Muscle layer of duodenum (tissue), 2 donors: Measurements from ENCODE around the gene DDHD1.
"Not testable (repeated sequence)": the region's sequence is repeated elsewhere in the genome, so short reads cannot be mapped to it uniquely, and the experiment has no call there.

Experiments
- H3K27ac ChIP-seq: one replicate; pipeline ENCODE4 v1.7.0; 2013; ENCODE audit warnings: mild to moderate bottlenecking, low read length
- H3K27me3 ChIP-seq: one replicate; pipeline ENCODE4 v1.7.0; 2013; ENCODE audit warnings: low read depth, mild to moderate bottlenecking, control low read depth, low read length
- H3K36me3 ChIP-seq, 2 donors: one replicate each; pipeline ENCODE4 v1.7.0; 2013; ENCODE audit warnings: low read length in 2 of 2, control low read depth in 1 of 2, mild to moderate bottlenecking in 1 of 2; ENCODE audit not compliant: insufficient read depth in 2 of 2, control insufficient read depth in 1 of 2
- H3K4me1 ChIP-seq, 2 donors: one replicate each; pipeline ENCODE4 v1.7.0; 2013; ENCODE audit warnings: low read length in 2 of 2, mild to moderate bottlenecking in 2 of 2, control low read depth in 1 of 2, moderate library complexity in 1 of 2; ENCODE audit not compliant: insufficient read depth in 2 of 2, control insufficient read depth in 1 of 2
- H3K4me3 ChIP-seq, 2 donors: one replicate each; pipeline ENCODE4 v1.7.0; 2013; ENCODE audit warnings: low read length in 2 of 2, low read depth in 1 of 2, mild to moderate bottlenecking in 1 of 2
- H3K9me3 ChIP-seq, 2 donors: one replicate each; pipeline ENCODE4 v1.7.0; 2013; ENCODE audit warnings: low read length in 2 of 2, control low read depth in 1 of 2, mild to moderate bottlenecking in 1 of 2; ENCODE audit not compliant: control insufficient read depth in 1 of 2
- donor health status: healthy.

Gene DDHD1

DNA sequence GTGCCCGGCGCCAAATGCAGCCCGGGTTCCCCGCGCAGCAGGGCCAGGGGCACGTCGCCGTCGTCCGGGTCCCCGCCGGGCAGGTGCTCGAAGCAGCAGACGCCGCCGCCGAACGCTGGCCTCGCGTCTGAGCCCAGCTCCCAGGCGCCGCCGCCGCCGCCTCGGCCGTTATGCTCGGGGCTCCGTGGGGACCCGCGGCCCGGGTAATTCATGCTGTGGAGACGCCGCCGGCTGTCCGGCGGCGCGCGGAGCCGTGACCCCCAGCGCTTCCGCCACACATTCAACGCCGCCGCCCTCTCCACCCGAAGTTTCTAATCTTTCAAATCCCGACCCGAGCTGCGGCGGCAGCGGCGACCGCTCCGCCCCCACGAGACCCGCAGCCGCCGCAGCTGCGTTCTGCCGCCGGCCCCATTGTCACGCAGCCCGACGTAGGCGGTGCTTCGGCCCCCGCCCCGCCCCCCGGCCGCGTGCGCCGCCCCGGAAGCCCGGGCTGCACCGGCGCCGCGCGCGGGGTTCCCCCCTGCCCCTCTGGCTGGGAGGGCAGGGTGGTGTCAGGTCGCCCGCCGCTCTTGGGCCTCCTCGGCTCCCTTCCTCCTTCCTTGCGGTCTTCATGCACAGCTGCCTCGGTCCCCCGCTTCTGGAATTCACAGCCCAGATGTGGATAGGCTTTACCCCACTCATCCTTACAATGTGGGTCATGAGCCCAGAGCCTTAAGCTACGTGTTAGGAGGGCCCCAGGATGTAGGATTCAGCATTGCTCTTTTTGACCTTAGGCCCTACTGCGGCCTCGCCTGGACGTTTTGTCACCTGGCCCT is at the start of gene DDHD1:
DDHD1 (minus strand) TSS at position 437 of the 815 bp plus-strand sequence; CDS start at position 212, 225 bp downstream.
- Histone ChIP-seq H3K27me3 (no peaks in the 10 kb centered on the region), H3K27ac (peak within 1 kb of the TSS; percentile 61), H3K9me3 (no peaks in the 10 kb centered on the region), H3K36me3 (no peaks in the 10 kb centered on the region), H3K4me1 (peaks cover 7 to 8% of the 10 kb centered on the region in 2 donors), H3K4me3 (peak within 1 kb of the TSS; percentile 89 to 93)

DNA sequence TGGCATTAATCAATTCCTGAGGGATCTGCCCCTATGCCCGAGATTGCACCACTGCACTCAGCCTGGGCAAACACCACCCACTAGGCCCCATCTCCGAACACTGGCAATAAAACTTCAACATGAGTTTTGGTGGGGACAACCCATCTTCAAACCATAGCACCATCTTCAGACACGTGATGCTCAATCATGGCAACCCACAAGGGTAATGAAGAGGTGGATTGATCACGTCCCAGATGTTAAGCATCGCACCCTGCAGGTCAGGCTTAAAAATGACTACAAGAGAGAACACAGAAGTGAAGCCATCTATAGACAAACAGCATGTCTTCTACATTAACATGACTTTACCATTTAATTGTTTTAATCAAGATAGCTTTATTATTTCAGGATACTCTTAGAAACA is 42.8 kb upstream of the DDHD1 start:
- H3K9me3 ChIP-seq = no peaks in the 10 kb centered on the region
- no peaks in the 10 kb centered on the region for H3K36me3 ChIP-seq
- no peaks in the 10 kb centered on the region for H3K27me3 ChIP-seq
- no peak overlapping the region for H3K4me3 ChIP-seq
- no peaks in the 10 kb centered on the region for H3K4me1 ChIP-seq
- H3K27ac ChIP-seq = no peak overlapping the region

DNA sequence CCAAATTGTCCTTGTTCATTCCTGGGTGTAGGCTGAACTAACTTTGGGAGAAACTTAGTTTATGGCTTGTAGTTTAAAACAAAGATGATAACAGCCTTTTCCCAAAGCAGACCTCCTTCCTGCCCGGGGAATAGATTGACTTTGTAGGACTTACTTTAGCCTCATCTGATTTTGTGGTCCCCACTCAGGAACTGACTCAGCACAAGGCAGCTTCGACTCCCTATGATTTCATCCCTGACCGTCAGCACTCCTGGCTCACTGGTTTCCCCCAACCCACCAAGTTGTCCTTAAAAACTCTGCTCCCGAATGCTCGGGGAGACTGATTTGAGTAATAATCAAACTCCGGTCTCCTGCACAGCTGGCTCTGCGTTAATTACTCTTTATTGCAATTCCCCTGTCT is 40.1 kb upstream of the DDHD1 start:
- H3K36me3 ChIP-seq = no peaks in the 10 kb centered on the region
- H3K9me3 ChIP-seq = no peaks in the 10 kb centered on the region
- H3K4me1 ChIP-seq = no peaks in the 10 kb centered on the region
- H3K27ac ChIP-seq = no peak overlapping the region
- H3K4me3 ChIP-seq = no peak overlapping the region
- H3K27me3 ChIP-seq = no peaks in the 10 kb centered on the region

GRCh38 chr14:53192052-53192760 is 39.1 kb upstream of the DDHD1 start:
- no peak overlapping the region for H3K4me3 ChIP-seq
- H3K27ac ChIP-seq = no peak overlapping the region
- no peaks in the 10 kb centered on the region for H3K9me3 ChIP-seq
- no peaks in the 10 kb centered on the region for H3K27me3 ChIP-seq
- no peaks in the 10 kb centered on the region for H3K36me3 ChIP-seq
- no peaks in the 10 kb centered on the region for H3K4me1 ChIP-seq

- Histone ChIP-seq H3K9me3 (no peaks in the 10 kb centered on the region), H3K27ac (no peak overlapping the region), H3K4me1 (no peaks in the 10 kb centered on the region), H3K27me3 (no peaks in the 10 kb centered on the region), H3K4me3 (no peak overlapping the region), H3K36me3 (no peaks in the 10 kb centered on the region)
These were observed 37.8 kb upstream of the DDHD1 start for GRCh38 chr14:53190938-53191337.

- Histone ChIP-seq H3K27me3 (no peaks in the 10 kb centered on the region), H3K27ac (no peak overlapping the region), H3K9me3 (no peaks in the 10 kb centered on the region), H3K36me3 (no peaks in the 10 kb centered on the region), H3K4me1 (no peaks in the 10 kb centered on the region), H3K4me3 (no peak overlapping the region)
These were observed 34.9 kb upstream of the DDHD1 start for GRCh38 chr14:53187921-53188463.

DNA sequence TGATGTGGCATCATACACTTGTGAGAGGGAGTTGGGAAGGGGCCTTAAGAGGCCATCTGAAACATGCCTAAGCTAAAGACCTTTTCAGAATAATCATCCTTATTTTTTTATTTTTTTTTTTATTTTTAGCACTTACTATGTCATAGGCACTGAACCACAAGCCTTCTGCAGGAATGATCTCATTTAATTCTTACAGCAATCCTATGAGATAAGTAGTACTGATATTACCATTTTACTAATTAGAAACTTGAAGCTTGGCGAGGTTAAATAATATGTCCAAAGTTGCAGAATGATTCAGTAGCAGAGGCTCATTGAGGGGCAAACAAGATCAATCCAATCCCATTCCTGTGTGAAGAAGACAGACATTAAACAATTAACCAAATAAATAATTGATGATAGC is 33.4 kb upstream of the DDHD1 start:
- H3K36me3 ChIP-seq = no peaks in the 10 kb centered on the region
- no peak overlapping the region for H3K4me3 ChIP-seq
- no peaks in the 10 kb centered on the region for H3K4me1 ChIP-seq
- H3K27ac ChIP-seq = no peak overlapping the region
- H3K9me3 ChIP-seq = no peaks in the 10 kb centered on the region
- no peaks in the 10 kb centered on the region for H3K27me3 ChIP-seq

GRCh38 chr14:53183611-53184010 is 30.5 kb upstream of the DDHD1 start:
- Histone ChIP-seq H3K27me3 (no peaks in the 10 kb centered on the region), H3K9me3 (no peaks in the 10 kb centered on the region), H3K4me3 (no peak overlapping the region), H3K36me3 (no peaks in the 10 kb centered on the region), H3K27ac (no peak overlapping the region), H3K4me1 (no peaks in the 10 kb centered on the region)

- Histone ChIP-seq H3K27me3 (no peaks in the 10 kb centered on the region), H3K27ac (no peak overlapping the region), H3K9me3 (no peaks in the 10 kb centered on the region), H3K36me3 (no peaks in the 10 kb centered on the region), H3K4me3 (no peak overlapping the region), H3K4me1 (no peaks in the 10 kb centered on the region)
These were observed 29.9 kb upstream of the DDHD1 start for GRCh38 chr14:53183056-53183455.

GRCh38 chr14:53181463-53182081 is 28.4 kb upstream of the DDHD1 start:
- not testable (repeated sequence) for H3K27me3 ChIP-seq, H3K27ac ChIP-seq, H3K4me1 ChIP-seq, H3K9me3 ChIP-seq, H3K4me3 ChIP-seq, H3K36me3 ChIP-seq
